Measurements from ENCODE around the gene DDX10.
"Not testable (repeated sequence)": the region's sequence is repeated elsewhere in the genome, so short reads cannot be mapped to it uniquely, and the experiment has no call there.

Gene DDX10

DNA sequence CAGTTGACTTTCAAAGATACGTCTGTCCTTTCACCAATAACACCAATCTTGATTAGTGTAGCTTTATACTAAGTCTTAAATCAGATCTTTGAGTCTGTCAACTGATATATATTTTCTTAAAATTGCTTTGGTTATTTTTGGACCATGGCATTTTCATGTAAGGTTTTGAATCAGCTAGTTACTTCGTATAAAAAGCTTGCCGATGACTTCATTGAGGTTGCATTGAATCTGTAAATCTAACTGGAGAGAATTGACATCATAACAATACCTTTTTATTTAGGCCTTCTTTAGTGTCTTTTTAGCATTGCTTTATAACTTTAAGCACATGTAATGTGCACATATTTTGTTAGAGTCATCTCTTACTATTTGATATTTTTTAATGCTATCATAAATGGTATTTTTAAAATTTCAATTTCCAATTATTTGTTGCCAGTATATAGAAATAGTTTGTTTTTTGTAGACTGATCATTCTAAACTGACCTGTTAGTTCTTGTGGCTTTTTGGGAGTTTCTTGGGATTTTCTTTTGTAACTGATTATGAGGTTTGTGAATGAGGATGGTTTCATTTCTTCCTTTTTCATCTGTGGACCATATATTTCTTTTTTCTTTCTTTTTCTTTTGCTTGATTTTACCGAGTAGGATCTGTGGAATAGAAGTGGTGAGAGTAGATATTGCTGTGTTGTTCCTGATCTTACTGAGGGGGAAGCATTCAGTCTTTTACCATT lies 61.4 kb downstream of the DDX10 start:
- Mint-ChIP-seq H3K4me1 (peaks cover 46% of the 10 kb centered on the region), H3K4me3 (peak overlapping the region; percentile 25), H3K36me3 (peaks cover 61% of the 10 kb centered on the region), H3K9me3 (peaks cover 8% of the 10 kb centered on the region), H3K27ac (peak overlapping the region; percentile 30), H3K27me3 (no peaks in the 10 kb centered on the region)
- no peak for ATAC-seq

DNA sequence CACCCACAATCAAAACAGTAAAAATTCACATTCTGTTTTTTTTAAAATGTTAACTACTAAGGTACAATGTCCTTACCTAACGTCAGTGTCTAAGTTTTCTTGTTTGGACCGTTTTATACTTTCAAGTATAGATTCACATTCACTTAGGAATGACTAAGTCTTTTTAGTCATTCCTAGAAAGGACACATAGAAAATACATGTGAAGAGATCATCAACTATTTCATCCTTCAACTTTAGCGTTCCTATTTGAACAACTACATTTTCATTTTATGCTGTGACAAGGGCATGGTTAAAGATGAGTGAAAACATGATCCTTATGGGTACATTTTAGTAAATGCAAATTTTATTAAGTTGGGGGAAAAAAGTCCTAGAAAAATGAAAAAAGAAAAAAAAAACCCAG lies 62.8 kb downstream of the DDX10 start:
- Mint-ChIP-seq H3K27ac (peak overlapping the region; percentile 30), H3K36me3 (peaks cover 66% of the 10 kb centered on the region), H3K4me3 (no peak overlapping the region), H3K9me3 (peaks cover 8% of the 10 kb centered on the region), H3K4me1 (peaks cover 53% of the 10 kb centered on the region), H3K27me3 (no peaks in the 10 kb centered on the region)
- peak; percentile 43 for ATAC-seq

DNA sequence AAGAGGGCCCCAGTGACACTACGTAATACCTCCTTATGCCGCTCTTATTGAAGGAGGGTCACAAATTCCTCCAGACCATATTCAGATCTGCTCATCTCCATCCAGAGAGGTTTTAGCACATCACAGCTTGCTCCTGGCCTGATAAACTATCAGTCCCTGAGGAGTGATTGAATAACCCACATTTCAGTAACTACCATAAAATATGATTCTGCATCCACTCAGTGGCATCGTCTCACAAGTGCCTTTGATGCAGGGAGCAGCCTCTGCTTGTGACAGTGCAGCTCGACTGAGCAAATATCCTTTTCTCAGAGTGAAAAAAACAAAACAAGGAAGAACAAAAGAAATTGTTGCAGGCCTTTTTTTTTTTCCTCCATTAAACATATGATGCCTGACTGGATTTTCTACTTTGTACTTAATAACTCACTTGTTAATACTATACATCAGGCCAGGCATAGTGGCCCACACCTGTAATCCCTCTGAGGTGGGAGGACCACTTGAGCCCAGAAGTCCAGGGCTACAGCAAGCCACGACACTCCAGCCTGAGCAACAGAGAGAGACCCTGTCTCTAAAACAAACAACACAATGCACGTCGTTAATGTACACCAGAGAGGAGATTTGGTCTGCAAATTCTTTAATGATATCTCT lies 64.5 kb downstream of the DDX10 start:
- Mint-ChIP-seq H3K27me3 (no peaks in the 10 kb centered on the region), H3K9me3 (peaks cover 8% of the 10 kb centered on the region), H3K27ac (peak overlapping the region; percentile 49), H3K4me1 (peaks cover 69% of the 10 kb centered on the region), H3K4me3 (no peak overlapping the region), H3K36me3 (peaks cover 50% of the 10 kb centered on the region)
- ATAC-seq = no peak

DNA sequence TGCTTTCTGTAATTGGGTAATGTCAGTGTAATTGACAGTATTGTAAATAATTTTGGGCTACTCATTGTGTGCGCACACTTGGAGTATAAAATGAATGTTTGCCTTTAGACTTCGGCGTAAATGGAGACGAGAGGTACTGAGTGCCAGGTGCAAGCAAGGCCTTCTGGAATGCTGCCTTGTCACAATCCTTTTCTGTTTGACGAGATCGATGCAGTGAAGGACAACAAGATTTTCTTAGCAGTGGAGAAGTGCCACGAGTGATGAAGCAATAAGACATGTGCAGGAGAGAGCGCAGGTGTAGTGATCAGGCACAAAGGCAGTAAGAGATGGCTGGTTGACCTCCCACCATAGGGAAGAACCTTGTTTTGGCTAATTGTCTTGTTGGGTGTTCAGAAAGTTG lies 67.5 kb downstream of the DDX10 start:
- Mint-ChIP-seq H3K4me1 (peaks cover 59% of the 10 kb centered on the region), H3K27ac (peak overlapping the region; percentile 82), H3K36me3 (peaks cover 44% of the 10 kb centered on the region), H3K27me3 (no peaks in the 10 kb centered on the region), H3K4me3 (no peak overlapping the region), H3K9me3 (no peaks in the 10 kb centered on the region)
- no peak for ATAC-seq

DNA sequence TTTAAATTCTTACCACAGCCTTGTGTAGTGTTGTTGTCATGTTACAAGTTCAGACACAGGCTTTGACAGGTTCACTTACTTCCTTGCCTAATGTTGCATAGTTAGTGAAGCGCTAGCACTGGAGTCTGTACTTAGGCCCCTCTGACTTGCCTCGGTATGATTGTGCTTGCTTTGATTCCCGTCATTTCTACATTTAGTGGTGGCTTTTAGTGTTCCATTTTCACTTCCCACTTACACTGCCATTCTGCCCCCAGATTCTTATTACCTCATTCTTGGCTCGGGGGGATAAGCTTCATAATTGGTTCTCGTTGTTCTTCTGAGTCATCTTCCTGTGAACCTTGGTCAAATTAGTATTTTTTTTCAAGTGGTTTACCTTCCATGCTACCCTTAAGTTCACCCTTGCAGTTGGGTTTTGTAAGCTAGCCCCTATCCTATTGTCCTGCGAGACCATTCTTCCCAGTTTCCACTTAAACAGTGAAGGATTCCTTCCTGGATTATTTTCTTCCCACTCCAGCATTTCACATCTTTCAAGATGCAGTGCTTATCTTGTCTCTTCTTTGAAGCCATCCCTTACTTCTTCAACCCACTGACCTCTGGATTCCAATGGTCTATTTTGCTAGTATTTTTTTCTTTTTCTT lies 68.7 kb downstream of the DDX10 start:
- peaks cover 53% of the 10 kb centered on the region for H3K4me1 Mint-ChIP-seq
- H3K9me3 Mint-ChIP-seq = no peaks in the 10 kb centered on the region
- peak; percentile 97 for ATAC-seq
- peaks cover 43% of the 10 kb centered on the region for H3K36me3 Mint-ChIP-seq
- H3K27me3 Mint-ChIP-seq = no peaks in the 10 kb centered on the region
- peak overlapping the region; percentile 37 for H3K4me3 Mint-ChIP-seq
- H3K27ac Mint-ChIP-seq = peak overlapping the region; percentile 82

DNA sequence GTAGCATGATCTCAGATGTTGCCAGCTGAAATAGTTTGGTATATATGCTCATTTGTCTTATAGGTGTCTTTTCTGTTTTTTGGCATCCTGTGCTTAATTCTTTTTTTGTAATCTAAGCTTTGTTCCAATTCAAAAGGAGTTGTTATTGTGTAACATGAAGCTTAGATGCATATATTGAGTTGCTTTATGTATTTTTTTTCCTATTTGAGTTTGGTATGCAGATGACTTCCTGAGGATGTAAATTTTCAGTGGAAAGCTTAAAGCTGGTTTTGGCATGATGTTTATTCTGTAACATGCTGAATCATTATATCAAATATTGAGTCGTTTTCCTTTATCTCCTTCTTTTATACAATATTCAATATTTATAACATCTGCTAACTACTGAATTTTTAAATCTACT lies 69.4 kb downstream of the DDX10 start:
- ATAC-seq = no peak
- peak overlapping the region; percentile 82 for H3K27ac Mint-ChIP-seq
- no peaks in the 10 kb centered on the region for H3K9me3 Mint-ChIP-seq
- H3K36me3 Mint-ChIP-seq = peaks cover 37% of the 10 kb centered on the region
- peaks cover 46% of the 10 kb centered on the region for H3K4me1 Mint-ChIP-seq
- no peaks in the 10 kb centered on the region for H3K27me3 Mint-ChIP-seq
- H3K4me3 Mint-ChIP-seq = peak overlapping the region; percentile 6

DNA sequence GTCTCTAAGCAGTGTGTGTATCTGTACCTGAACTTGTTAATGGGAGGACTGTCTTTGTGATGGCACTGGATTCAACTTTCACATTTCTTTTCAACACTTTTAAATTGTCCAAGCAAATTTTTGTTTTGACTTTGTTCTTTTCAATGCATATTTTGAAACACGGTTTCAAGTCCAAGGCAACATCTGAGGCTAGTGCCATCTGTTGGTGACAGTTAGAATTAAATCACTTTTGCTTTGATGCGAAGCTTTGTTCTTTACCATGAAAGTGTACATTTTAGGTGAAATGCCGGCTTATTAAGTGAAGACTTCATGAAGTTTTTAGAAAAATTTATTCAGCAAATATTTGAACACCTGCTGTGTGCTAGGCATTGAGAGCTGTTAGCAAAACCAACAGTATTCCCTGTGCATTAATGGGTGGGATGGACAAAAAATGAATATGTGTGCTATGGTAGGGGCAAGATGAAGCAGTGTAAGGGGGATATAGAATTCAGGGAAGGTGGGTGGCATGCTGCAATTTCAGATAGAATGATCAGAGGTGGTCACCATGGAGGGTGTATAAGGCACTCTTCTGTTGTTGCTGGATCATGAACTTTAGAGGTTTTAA lies 70.2 kb downstream of the DDX10 start:
- peaks cover 2% of the 10 kb centered on the region for H3K9me3 Mint-ChIP-seq
- peaks cover 38% of the 10 kb centered on the region for H3K4me1 Mint-ChIP-seq
- no peak for ATAC-seq
- no peak overlapping the region for H3K27ac Mint-ChIP-seq
- H3K4me3 Mint-ChIP-seq = no peak overlapping the region
- peaks cover 33% of the 10 kb centered on the region for H3K36me3 Mint-ChIP-seq
- no peaks in the 10 kb centered on the region for H3K27me3 Mint-ChIP-seq

DNA sequence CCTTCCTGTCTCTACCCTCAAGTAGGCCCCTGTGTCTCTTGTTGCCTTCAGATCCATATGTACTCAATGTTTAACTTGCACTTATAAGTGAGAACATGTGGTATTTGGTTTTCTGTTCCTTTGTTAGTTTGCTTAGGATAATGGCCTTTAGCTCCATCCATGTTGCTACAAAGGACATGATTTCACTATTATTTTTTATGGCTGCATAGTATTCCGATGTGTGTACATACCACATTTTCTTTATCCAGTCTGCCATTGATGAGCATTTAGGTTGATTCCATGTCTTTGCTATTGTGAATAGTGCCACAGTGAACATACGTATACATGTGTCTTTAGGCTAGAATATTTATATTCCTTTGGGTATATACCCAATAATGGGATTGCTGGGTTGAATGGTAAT lies 75.3 kb downstream of the DDX10 start:
- H3K4me1 Mint-ChIP-seq, ATAC-seq, H3K9me3 Mint-ChIP-seq, H3K4me3 Mint-ChIP-seq, H3K27ac Mint-ChIP-seq, H3K27me3 Mint-ChIP-seq: not testable (repeated sequence)
- peaks cover 39% of the 10 kb centered on the region for H3K36me3 Mint-ChIP-seq

DNA sequence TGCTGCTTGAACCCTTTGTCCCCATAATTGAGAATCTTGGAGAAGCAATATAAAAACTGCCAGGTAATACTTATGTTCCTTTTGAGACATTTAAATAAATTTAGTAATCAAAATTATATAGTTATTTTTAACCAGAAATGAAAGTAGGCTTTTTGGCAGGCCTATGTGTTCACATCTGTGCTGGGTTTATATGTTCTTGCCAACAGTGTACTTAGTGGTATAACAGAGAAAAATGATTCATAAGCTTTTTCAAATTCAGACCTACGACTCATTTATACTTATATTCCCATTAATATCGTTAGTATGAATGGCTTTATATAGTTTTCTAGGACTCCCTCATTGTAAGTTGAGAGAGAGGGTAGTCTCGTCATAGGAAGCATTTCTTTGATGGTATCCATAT lies 79.0 kb downstream of the DDX10 start:
- Mint-ChIP-seq H3K36me3 (peaks cover 48% of the 10 kb centered on the region), H3K27me3 (no peaks in the 10 kb centered on the region), H3K4me3 (no peak overlapping the region), H3K4me1 (peaks cover 6% of the 10 kb centered on the region), H3K27ac (no peak overlapping the region), H3K9me3 (peaks cover 10% of the 10 kb centered on the region)
- no peak for ATAC-seq

DNA sequence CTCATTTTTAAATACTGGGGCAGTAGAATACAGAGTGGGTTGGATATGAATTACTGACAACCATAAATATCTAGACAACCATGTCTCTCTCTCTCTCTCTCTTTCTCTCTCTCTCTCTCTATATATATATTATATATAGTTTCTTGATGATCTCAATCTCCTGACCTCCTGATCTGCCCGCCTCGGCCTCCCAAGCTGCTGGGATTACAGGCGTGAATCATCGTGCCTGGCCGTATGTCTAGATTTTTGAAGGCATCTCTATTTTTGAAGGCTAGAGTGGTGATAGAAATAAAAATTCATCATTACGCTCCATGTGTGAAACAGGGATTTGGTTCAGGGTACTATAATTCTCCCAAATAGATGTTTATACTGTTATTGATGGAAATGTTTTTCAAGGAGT lies 84.1 kb downstream of the DDX10 start:
- Mint-ChIP-seq H3K4me3 (no peak overlapping the region), H3K36me3 (peaks cover 31% of the 10 kb centered on the region), H3K27me3 (no peaks in the 10 kb centered on the region), H3K9me3 (peaks cover 3% of the 10 kb centered on the region), H3K4me1 (peaks cover 32% of the 10 kb centered on the region), H3K27ac (no peak overlapping the region)
- no peak for ATAC-seq

DNA sequence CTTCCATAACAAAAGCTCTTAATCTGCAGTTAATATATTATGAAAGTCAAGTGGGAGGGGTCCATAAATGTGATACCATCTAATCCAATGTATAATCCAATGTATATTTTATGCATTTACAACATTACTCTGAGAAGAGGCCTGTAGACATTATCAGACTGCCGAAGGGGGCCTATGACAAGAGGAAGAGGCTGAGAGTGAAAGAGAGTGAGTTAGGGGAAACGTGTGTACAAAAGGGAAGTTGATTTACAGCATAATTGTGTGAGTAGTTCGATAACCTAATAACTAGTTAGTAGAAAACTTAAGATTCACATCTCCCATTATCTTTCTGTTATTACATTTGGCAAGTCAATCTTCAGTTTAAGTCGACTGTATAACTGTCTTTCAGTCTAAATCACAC lies 86.6 kb downstream of the DDX10 start:
- peaks cover 48% of the 10 kb centered on the region for H3K4me1 Mint-ChIP-seq
- no peaks in the 10 kb centered on the region for H3K9me3 Mint-ChIP-seq
- peak overlapping the region; percentile 40 for H3K27ac Mint-ChIP-seq
- no peak for ATAC-seq
- peaks cover 24% of the 10 kb centered on the region for H3K36me3 Mint-ChIP-seq
- H3K27me3 Mint-ChIP-seq = no peaks in the 10 kb centered on the region
- H3K4me3 Mint-ChIP-seq = peak overlapping the region; percentile 38

DNA sequence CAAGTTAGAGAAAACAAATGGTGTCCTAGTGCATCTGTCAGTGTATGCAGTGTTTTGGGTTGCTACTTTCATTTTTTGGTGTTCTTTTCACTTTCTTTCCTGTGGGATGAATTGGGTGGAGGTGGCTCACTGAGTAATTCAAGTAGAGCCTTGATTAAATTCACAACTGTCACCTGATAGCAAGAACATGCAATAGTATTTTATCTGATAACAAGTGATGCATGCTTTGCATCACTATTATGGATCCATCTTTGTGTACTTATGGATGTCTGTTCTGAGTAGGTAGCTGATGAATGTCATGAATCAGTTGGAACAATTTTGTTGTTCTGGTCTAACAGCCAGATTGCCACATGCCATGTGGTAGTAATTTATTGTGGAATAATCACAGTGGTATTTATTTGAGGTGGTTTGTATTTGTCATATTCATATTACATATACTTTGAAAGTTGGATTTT lies 87.5 kb downstream of the DDX10 start:
- no peak for ATAC-seq
- Mint-ChIP-seq H3K27ac (no peak overlapping the region), H3K36me3 (peaks cover 20% of the 10 kb centered on the region), H3K4me3 (no peak overlapping the region), H3K9me3 (no peaks in the 10 kb centered on the region), H3K4me1 (peaks cover 51% of the 10 kb centered on the region), H3K27me3 (no peaks in the 10 kb centered on the region)

DNA sequence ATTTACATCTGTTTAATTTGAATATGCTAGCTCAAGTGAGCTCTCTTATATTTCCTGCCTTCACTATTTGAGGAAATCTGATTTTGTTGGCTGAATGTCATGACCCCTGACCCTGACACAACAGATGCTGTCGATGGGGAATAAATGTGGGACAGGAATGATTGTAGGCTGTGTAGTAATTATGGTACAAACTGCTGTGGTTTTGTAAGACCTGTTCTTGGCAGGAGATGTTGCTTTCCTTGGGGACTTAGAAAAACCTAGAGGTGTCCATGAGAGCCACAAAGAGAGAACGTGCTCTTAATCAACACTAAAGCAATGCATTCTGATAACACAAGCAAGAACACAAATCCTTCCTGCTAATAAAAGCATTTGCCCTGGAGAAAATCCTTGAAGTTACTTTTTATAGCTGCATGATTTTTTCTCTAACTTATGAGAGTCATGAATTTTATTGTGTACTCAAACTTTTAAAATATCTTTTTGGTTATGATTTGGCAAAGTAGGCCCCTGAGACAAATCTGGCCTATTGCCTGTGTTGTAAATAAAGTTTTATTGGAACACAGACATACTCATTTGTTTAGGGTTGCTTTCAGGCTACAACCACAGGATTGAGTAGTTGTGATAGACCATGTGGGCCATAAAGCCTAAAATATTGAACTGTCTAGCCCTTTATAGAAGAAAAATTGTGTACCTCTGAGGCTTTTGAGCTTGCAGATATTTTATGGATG lies 90.2 kb downstream of the DDX10 start:
- Mint-ChIP-seq H3K27ac (peak overlapping the region; percentile 51), H3K4me3 (no peak overlapping the region)
- no peak for ATAC-seq

DNA sequence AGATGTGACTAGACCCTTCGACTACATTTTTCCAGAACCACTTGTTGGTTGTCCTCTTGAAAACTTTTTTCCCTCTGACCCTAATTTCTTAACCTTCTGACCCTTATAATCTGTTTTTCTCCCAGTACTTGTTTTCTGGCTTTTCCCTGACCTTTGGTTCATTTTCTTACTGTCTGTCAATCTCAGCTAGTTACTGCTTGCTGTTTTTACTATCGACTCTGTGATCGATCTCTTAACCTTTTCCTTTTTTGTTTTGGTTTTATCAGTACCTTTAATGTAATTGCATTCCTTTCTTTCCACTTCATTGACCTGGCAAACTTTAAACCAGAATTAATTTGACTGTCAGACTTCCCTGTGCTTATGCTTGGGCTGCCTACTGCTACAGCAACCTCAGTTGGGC lies 92.8 kb downstream of the DDX10 start:
- peaks cover 11% of the 10 kb centered on the region for H3K36me3 Mint-ChIP-seq
- no peak overlapping the region for H3K4me3 Mint-ChIP-seq
- peaks cover 35% of the 10 kb centered on the region for H3K4me1 Mint-ChIP-seq
- no peaks in the 10 kb centered on the region for H3K9me3 Mint-ChIP-seq
- H3K27me3 Mint-ChIP-seq = no peaks in the 10 kb centered on the region
- no peak overlapping the region for H3K27ac Mint-ChIP-seq
- ATAC-seq = no peak

More for the DNA sequence above, 90.2 kb downstream of the DDX10 start:
- no peaks in the 10 kb centered on the region for H3K27me3 Mint-ChIP-seq
- peaks cover 54% of the 10 kb centered on the region for H3K4me1 Mint-ChIP-seq
- H3K9me3 Mint-ChIP-seq = no peaks in the 10 kb centered on the region
- H3K36me3 Mint-ChIP-seq = peaks cover 18% of the 10 kb centered on the region

DNA sequence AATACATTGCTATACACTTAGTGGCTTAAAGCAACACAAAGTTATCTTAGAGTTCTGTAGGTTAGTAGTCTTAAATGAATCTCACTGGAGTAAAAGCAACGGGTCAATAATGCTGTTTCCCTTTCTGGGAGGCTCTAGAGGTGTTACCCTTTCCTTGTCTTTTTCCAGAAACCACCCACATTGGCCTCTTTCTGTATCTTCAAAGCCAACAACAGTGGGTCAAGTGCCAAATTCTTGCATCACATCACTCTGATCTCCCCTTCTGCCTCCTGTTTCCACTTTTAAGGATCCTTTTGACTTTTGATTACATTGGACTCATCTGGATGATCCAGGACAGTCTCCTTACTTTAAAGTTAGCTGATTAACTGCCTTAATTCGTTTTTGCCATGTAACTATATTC lies 93.6 kb downstream of the DDX10 start:
- Mint-ChIP-seq H3K27me3 (no peaks in the 10 kb centered on the region), H3K27ac (no peak overlapping the region), H3K4me3 (no peak overlapping the region), H3K4me1 (peaks cover 41% of the 10 kb centered on the region), H3K36me3 (peaks cover 11% of the 10 kb centered on the region), H3K9me3 (no peaks in the 10 kb centered on the region)
- ATAC-seq = no peak

Measured in stimulated activated memory B cell treated with anti-CD40 and anti-IgM and Interleukin-4, amounts not matched to agents 10 μg/mL and 1 μg/mL and 100 μg/mL, for 72 hours (primary cell).